H1 (cell line): Measurements from ENCODE around the gene MDFI. TPM values are rescaled to one million over a fixed set of nuclear protein-coding genes. Genes with fewer than 3 reads are reported as not detected.

Experiments used
- CTCF ChIA-PET: fragments of 300-600 bp; sonication (Branson Sonifier 250); formaldehyde crosslinking; loops from one replicate; lab custom pipeline; 2021; ENCODE audit not compliant: partially characterized antibody; lab: Charles Lee
- POLR2A ChIA-PET: fragments of 300-600 bp; sonication (Branson Sonifier 250); formaldehyde crosslinking; loops from one replicate; lab custom pipeline; 2021; ENCODE audit warnings: inconsistent platforms; ENCODE audit not compliant: partially characterized antibody; lab: Charles Lee
- DNase-seq, 2 experiments: peaks; one replicate each; pipeline versions ENCODE4 v3.0.0 to v3.0.0-alpha.2; 2010 to 2022; ENCODE audit warnings: low spot score in 2 of 2, low read depth in 1 of 2, mixed read lengths in 1 of 2
- FAIRE-seq: peaks from 2 replicates; lab custom pipeline; 2011; peaks lifted over from hg19 to GRCh38; lab: Jason Lieb, UNC
- H2AFZ ChIP-seq: 2 replicates; pipeline ENCODE4 v1.8.1; 2012; ENCODE audit warnings: low read length, inconsistent platforms
- H2AK5ac ChIP-seq: 2 replicates; pipeline ENCODE4 v1.6.1; 2013; ENCODE audit warnings: low read depth, low read length
- H2BK120ac ChIP-seq: replicated peaks from 2 replicates; pipeline ENCODE3; 2013; ENCODE audit warnings: low read depth, low read length, inconsistent platforms
- H2BK12ac ChIP-seq: 2 replicates; pipeline ENCODE4 v1.6.1; 2013; ENCODE audit warnings: low read depth, low read length
- H2BK15ac ChIP-seq: 2 replicates; pipeline ENCODE4 v1.6.1; 2013; ENCODE audit warnings: low read length
- H2BK20ac ChIP-seq: 2 replicates; pipeline ENCODE4 v1.6.1; 2013; ENCODE audit warnings: low read length
- H2BK5ac ChIP-seq: 2 replicates; pipeline ENCODE4 v1.6.1; 2013; ENCODE audit warnings: low read depth, low read length
- H3K14ac ChIP-seq: 2 replicates; pipeline ENCODE4 v1.6.1; 2013; ENCODE audit warnings: inconsistent platforms; ENCODE audit not compliant: insufficient read length
- H3K18ac ChIP-seq: 2 replicates; pipeline ENCODE4 v1.6.1; 2013; ENCODE audit warnings: low read length; ENCODE audit errors: extremely low read depth
- H3K23ac ChIP-seq: 2 replicates; pipeline ENCODE4 v1.6.1; 2013; ENCODE audit warnings: inconsistent platforms; ENCODE audit not compliant: insufficient read length
- H3K23me2 ChIP-seq: 2 replicates; pipeline ENCODE4 v1.6.1; 2013; ENCODE audit warnings: low read depth, low read length
- H3K27ac ChIP-seq: 2 replicates; pipeline ENCODE4 v1.6.1; 2011; ENCODE audit warnings: low read depth, low read length, inconsistent platforms
- H3K27me3 ChIP-seq, 4 experiments: replicated peaks in 1 of 4; 1 replicate in 1 of 4; 2 replicates in 3 of 4; pipeline versions ENCODE4 v1.6.1 to v1.8.1; 2011 to 2013; ENCODE audit warnings: low read length in 3 of 4, mild to moderate bottlenecking in 3 of 4, inconsistent platforms in 2 of 4, mixed read lengths in 2 of 4, moderate library complexity in 1 of 4; ENCODE audit not compliant: control insufficient read depth in 3 of 4, insufficient read depth in 3 of 4; ENCODE audit errors: extremely low read depth in 1 of 4
- H3K36me3 ChIP-seq, 4 experiments: 2 replicates each; pipeline versions ENCODE4 v1.6.1 to v1.8.1; 2011 to 2013; ENCODE audit warnings: mild to moderate bottlenecking in 4 of 4, low read length in 3 of 4, moderate library complexity in 2 of 4, control low read depth in 1 of 4, inconsistent platforms in 1 of 4; ENCODE audit not compliant: insufficient read depth in 4 of 4, control insufficient read depth in 2 of 4
- H3K4ac ChIP-seq: replicated peaks from 2 replicates; pipeline ENCODE3; 2013; ENCODE audit warnings: low read length, low read depth, mixed read lengths, inconsistent platforms; ENCODE audit not compliant: insufficient read length
- H3K4me1 ChIP-seq, 4 experiments: replicated peaks in 1 of 4; 1 replicate in 1 of 4; 2 replicates in 3 of 4; pipeline versions ENCODE4 v1.6.1 to v1.8.1; 2011 to 2013; ENCODE audit warnings: low read length in 3 of 4, inconsistent platforms in 2 of 4, mixed read lengths in 1 of 4; ENCODE audit not compliant: insufficient read depth in 4 of 4, control insufficient read depth in 3 of 4
- H3K4me2 ChIP-seq, 2 experiments: 2 replicates each; pipeline versions ENCODE4 v1.6.1 to v1.8.1; 2011 to 2013; ENCODE audit warnings: low read depth in 2 of 2, low read length in 2 of 2, control low read depth in 1 of 2, inconsistent platforms in 1 of 2, mild to moderate bottlenecking in 1 of 2; ENCODE audit not compliant: insufficient read depth in 1 of 2
- H3K4me3 ChIP-seq, 4 experiments: fragments of 200-600, 300-600 bp in 1 of 4; sonication (generic), shearing (Covaris generic), sonication (Bioruptor Twin) in 1 of 4; 2 replicates each; pipeline versions ENCODE4 v1.5.1 to v1.8.1; 2011 to 2016; ENCODE audit warnings: low read length in 4 of 4, low read depth in 3 of 4, control low read depth in 2 of 4, inconsistent platforms in 2 of 4, mild to moderate bottlenecking in 2 of 4, mixed read lengths in 1 of 4, moderate library complexity in 1 of 4; ENCODE audit not compliant: insufficient read depth in 2 of 4; ENCODE audit errors: extremely low read depth in 1 of 4
- H3K56ac ChIP-seq: replicated peaks from 2 replicates; pipeline ENCODE3; 2013; ENCODE audit warnings: low read depth, mild to moderate bottlenecking, mixed read lengths, low read length, inconsistent platforms; ENCODE audit not compliant: insufficient read length
- H3K79me1 ChIP-seq: 2 replicates; pipeline ENCODE4 v1.6.1; 2013; ENCODE audit warnings: low read depth, low read length, control low read depth
- H3K79me2 ChIP-seq, 2 experiments: 2 replicates each; pipeline versions ENCODE4 v1.6.1 to v1.8.1; 2012 to 2013; ENCODE audit warnings: low read length in 2 of 2, mild to moderate bottlenecking in 2 of 2, inconsistent platforms in 1 of 2; ENCODE audit not compliant: insufficient read depth in 2 of 2, control insufficient read depth in 1 of 2
- H3K9ac ChIP-seq, 4 experiments: replicated peaks in 1 of 4; 1 replicate in 1 of 4; 2 replicates in 3 of 4; pipeline versions ENCODE4 v1.6.1 to v1.8.1; 2011 to 2013; ENCODE audit warnings: low read depth in 3 of 4, low read length in 3 of 4, control low read depth in 2 of 4, mild to moderate bottlenecking in 2 of 4, moderate library complexity in 2 of 4, inconsistent platforms in 1 of 4; ENCODE audit errors: extremely low read depth in 1 of 4
- H3K9me3 ChIP-seq, 2 experiments: 2 replicates each; pipeline versions ENCODE4 v1.6.1 to v1.8.1; 2012 to 2013; ENCODE audit warnings: mild to moderate bottlenecking in 2 of 2, moderate library complexity in 2 of 2, control low read depth in 1 of 2, inconsistent platforms in 1 of 2, low read depth in 1 of 2, low read length in 1 of 2, mixed read lengths in 1 of 2; ENCODE audit not compliant: insufficient read depth in 2 of 2
- H4K20me1 ChIP-seq, 2 experiments: replicated peaks in 1 of 2; 2 replicates each; pipeline versions ENCODE3 to v1.8.1; 2011 to 2013; ENCODE audit warnings: inconsistent platforms in 2 of 2, low read length in 2 of 2, mild to moderate bottlenecking in 1 of 2; ENCODE audit not compliant: insufficient read depth in 2 of 2, control insufficient read depth in 1 of 2
- H4K5ac ChIP-seq: 2 replicates; pipeline ENCODE4 v1.6.1; 2013; ENCODE audit warnings: low read length, low read depth, mixed read lengths, inconsistent platforms; ENCODE audit not compliant: insufficient read length
- H4K8ac ChIP-seq: 2 replicates; pipeline ENCODE4 v1.8.0; 2013; ENCODE audit warnings: mild to moderate bottlenecking, moderate library complexity, low read length, inconsistent platforms; ENCODE audit not compliant: insufficient read depth; ENCODE audit errors: extremely low read depth
- H4K91ac ChIP-seq: replicated peaks from 2 replicates; pipeline ENCODE3; 2013; ENCODE audit warnings: low read length, mixed read lengths, inconsistent platforms; ENCODE audit not compliant: insufficient read length
- FOSL1 ChIP-seq: IDR thresholded peaks from 2 replicates; pipeline ENCODE4 v1.6.1; 2011; ENCODE audit warnings: mild to moderate bottlenecking, low read depth, low read length, moderate library complexity; ENCODE audit not compliant: insufficient read depth
- HDAC2 ChIP-seq, 2 experiments: fragments of 300-600 bp in 1 of 2; sonication (generic) in 1 of 2; IDR thresholded peaks; 2 replicates each; pipeline ENCODE4 v1.6.1; 2011 to 2012; ENCODE audit warnings: low read depth in 2 of 2, low read length in 2 of 2, mild to moderate bottlenecking in 2 of 2, moderate library complexity in 2 of 2, borderline replicate concordance in 1 of 2, inconsistent platforms in 1 of 2
- TBP ChIP-seq: IDR thresholded peaks from 2 replicates; pipeline ENCODE4 v1.6.1; 2011; ENCODE audit warnings: low read depth, low read length, improper control_type of control experiment
- WGBS, 2 experiments: shearing (Covaris generic) in 1 of 2; methylation state at CpG; one replicate each; pipeline versions ENCODE4 v1.1.6 to v1.1.7; 2013 to 2015; ENCODE audit warnings: low lambda C conversion rate in 2 of 2, mixed read lengths in 2 of 2, inconsistent platforms in 1 of 2, low coverage in 1 of 2, missing lambda C conversion rate in 1 of 2; ENCODE audit not compliant: insufficient replicate concordance in 2 of 2, insufficient coverage in 1 of 2, insufficient read length in 1 of 2; ENCODE audit errors: extremely low coverage in 1 of 2, missing lambda C conversion rate in 1 of 2; 5-methylcytosine and 5-hydroxymethylcytosine counted together
- polyA plus RNA-seq, 7 experiments: library from polyadenylated mRNA; depleted of rRNA in 3 of 7; stranded (reverse) in 5 of 7; unstranded in 2 of 7; fragments of >200 nt in 5 of 7; fragments of 200-250 nt in 2 of 7; gene quantifications; 1 replicate in 5 of 7; 2 replicates in 1 of 7; 4 replicates in 1 of 7; pipeline versions ENCODE4 v1.2.1 to v1.2.3, GENCODE V29; 2011 to 2013; ENCODE audit warnings: missing spikeins in 2 of 7, mixed read lengths in 2 of 7
- total RNA-seq: library from RNA; stranded (reverse); fragmentation: NEBNext Ultra II Directional; extraction: Animal tissue kit (Norgen Biotek cat#: 25700); gene quantifications from 2 replicates; pipeline ENCODE4 v1.2.1, GENCODE V29; 2021

Gene MDFI
- total and polyA plus RNA-seq, 2 of the 8 experiments (the other 6 are each of a cell fraction or from before 2014, with no cell fraction given) = 41.0 to 65.6 TPM

DNA sequence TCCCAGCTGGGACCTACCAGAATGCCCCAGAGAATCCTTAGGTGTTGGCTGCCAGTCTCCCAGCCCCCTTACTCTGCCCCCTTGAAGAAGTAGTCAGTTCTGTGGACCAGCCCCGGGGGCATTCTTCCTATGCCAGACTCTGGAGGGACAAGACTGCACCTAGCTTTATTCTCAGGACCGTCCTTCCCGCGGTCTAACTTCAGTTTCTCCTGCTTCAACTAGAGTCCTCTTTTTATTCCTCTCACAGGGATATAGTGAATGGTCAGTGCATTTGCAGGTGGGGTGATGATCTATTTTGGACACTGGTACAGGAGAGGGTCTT lies 35.9 kb upstream of the MDFI start:
- Histone ChIP-seq H2BK12ac (no peak overlapping the region), H4K5ac (no peak overlapping the region), H2BK20ac (no peak overlapping the region), H2AFZ (no peak overlapping the region), H3K56ac (no peak overlapping the region), H3K4ac (no peak overlapping the region), H3K4me1 (peaks cover 0 to 32% (median 13%) of the 10 kb centered on the region in 4 experiments; a peak in 6 of 7 replicates), H3K36me3 (no peaks in the 10 kb centered on the region), H4K91ac (no peak overlapping the region), H3K9me3 (no peaks in the 10 kb centered on the region), H3K27ac (no peak overlapping the region), H2AK5ac (no peak overlapping the region), H3K4me2 (peak overlapping the region; percentile 14 to 74; a peak in 2 of 4 replicates), H3K79me2 (no peaks in the 10 kb centered on the region), H3K23me2 (no peaks in the 10 kb centered on the region), H3K18ac (no peak overlapping the region), H4K20me1 (no peaks in the 10 kb centered on the region), H2BK120ac (no peak overlapping the region), H3K9ac (no peak overlapping the region), H2BK15ac (no peak overlapping the region), H4K8ac (no peak overlapping the region), H3K14ac (no peak overlapping the region), H3K27me3 (no peaks in the 10 kb centered on the region), H2BK5ac (no peak overlapping the region), H3K23ac (no peak overlapping the region), H3K79me1 (no peaks in the 10 kb centered on the region), H3K4me3 (peak overlapping the region in 1 of 4 experiments; percentile 54; a peak in 1 of 8 replicates)
- no peak for DNase-seq
- CTCF ChIA-PET = interaction anchor here (0.6 to 27.7 kb wide), 77 partner anchors 8 to 411 kb away, joined by 3 to 361 read pairs (median 5); no protein-coding TSS in a partner anchor
- POLR2A ChIA-PET = interaction anchor here (0.7 to 1.8 kb wide), 14 partner anchors 23 to 235 kb away, joined by 3 to 10 read pairs (median 3); no protein-coding TSS in a partner anchor
- no peak for TF ChIP-seq FOSL1
- 0 out of 4 replicates have a peak, but pooled peaks of 1 of the 2 experiments have one; percentile 7 for TF ChIP-seq HDAC2 (IDR thresholded peaks at IDR 0.05; ENCODE audit: borderline replicate concordance in 1 of 2, low read depth in 2 of 2, low read length in 2 of 2)
- TF ChIP-seq TBP = no peak
- 76% methylated on average over 4 of the region's 4 CpGs; no CpG with 5 or more reads in 1 of the 2 experiments for WGBS, 2 experiments
- FAIRE-seq = no peak
